GM12872 (cell line): ENCODE results near the gene RERE.

ENCODE experiments used
- TF ChIP-seq, protein P1 (sequence below): IDR thresholded peaks from 3 replicates; pipeline ENCODE4 v1.5.1; 2011; ENCODE audit warnings: low read depth, mild to moderate bottlenecking, low read length, moderate library complexity; ENCODE audit not compliant: insufficient read depth

Gene RERE

DNA sequence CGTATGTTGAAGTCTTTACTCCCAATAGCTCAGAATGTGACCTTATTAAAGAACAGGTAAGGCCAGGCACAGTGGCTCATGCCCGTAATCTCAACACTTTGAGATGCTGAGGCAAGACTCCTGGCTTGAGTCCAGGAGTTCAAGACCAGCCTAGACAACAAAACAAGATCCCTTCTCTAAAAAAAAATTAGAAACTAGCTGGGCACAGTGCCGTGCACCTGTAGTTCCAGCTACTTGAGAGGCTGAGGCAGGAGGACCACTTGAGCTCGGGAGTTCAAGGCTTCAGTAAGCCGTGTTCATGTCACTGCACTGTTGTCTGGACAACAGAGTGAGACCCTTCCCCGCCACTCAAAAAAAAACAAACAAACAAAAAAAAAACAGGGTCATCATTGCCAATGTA, 171.3 kb downstream of the RERE start:
- TF ChIP-seq, protein P1, sequence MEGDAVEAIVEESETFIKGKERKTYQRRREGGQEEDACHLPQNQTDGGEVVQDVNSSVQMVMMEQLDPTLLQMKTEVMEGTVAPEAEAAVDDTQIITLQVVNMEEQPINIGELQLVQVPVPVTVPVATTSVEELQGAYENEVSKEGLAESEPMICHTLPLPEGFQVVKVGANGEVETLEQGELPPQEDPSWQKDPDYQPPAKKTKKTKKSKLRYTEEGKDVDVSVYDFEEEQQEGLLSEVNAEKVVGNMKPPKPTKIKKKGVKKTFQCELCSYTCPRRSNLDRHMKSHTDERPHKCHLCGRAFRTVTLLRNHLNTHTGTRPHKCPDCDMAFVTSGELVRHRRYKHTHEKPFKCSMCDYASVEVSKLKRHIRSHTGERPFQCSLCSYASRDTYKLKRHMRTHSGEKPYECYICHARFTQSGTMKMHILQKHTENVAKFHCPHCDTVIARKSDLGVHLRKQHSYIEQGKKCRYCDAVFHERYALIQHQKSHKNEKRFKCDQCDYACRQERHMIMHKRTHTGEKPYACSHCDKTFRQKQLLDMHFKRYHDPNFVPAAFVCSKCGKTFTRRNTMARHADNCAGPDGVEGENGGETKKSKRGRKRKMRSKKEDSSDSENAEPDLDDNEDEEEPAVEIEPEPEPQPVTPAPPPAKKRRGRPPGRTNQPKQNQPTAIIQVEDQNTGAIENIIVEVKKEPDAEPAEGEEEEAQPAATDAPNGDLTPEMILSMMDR = no peak

- TF ChIP-seq, protein P1 = no peak
Measured at GRCh38 chr1:8643542-8644536, 173.6 kb downstream of the RERE start.

- TF ChIP-seq, protein P1 = no peak
Measured at GRCh38 chr1:8642114-8642513, 175.3 kb downstream of the RERE start.

GRCh38 chr1:8641377-8641997, 176.0 kb downstream of the RERE start:
- TF ChIP-seq, protein P1 = no peak

GRCh38 chr1:8640950-8641349, 176.5 kb downstream of the RERE start:
- TF ChIP-seq, protein P1 = no peak

DNA sequence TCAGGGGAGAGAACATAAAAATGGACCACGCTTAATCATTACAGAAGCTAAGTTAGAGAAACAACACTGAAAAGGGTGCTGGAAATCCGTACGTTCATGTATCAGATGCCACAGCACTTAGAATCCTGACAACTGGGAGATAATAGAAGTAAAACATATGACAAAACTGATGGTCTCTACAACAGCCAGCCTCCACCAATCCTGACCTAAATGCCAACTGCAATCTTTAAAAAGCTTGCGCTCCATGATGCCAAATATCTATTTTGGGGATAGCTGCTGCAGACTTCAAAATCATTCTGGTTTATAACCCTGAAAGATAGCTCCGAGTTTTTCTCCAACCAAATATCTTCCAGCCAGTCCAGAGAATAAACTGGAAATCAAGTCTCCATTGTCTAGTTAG, 178.3 kb downstream of the RERE start:
- TF ChIP-seq, protein P1 = no peak

- TF ChIP-seq, protein P1 = no peak
Measured at GRCh38 chr1:8633741-8634501, 183.5 kb downstream of the RERE start.
